HEK293 (cell line): ENCODE measurements around the gene MRPL39.

Experiments
- GLI4 ChIP-seq: fragments of 450-650 bp; formaldehyde crosslinking; IDR thresholded peaks from 2 replicates; pipeline ENCODE4 v1.5.1; 2016; ENCODE audit warnings: missing biosample characterization, missing genetic modification characterization
- HOXC10 ChIP-seq: sonication (generic); formaldehyde crosslinking; IDR thresholded peaks from 2 replicates; pipeline ENCODE4 v1.8.1; 2023; ENCODE audit warnings: mild to moderate bottlenecking, missing genetic modification reagents
- KLF7 ChIP-seq: fragments of 450-650 bp; formaldehyde crosslinking; IDR thresholded peaks from 2 replicates; pipeline ENCODE4 v1.5.1; 2016; ENCODE audit warnings: missing biosample characterization, missing genetic modification characterization, borderline replicate concordance
- PRDM10 ChIP-seq: fragments of 450-650 bp; formaldehyde crosslinking; IDR thresholded peaks from 2 replicates; pipeline ENCODE4 v1.5.1; 2016; ENCODE audit warnings: missing biosample characterization, missing genetic modification characterization
- RBAK ChIP-seq: fragments of 450-650 bp; formaldehyde crosslinking; IDR thresholded peaks from 2 replicates; pipeline ENCODE4 v1.5.1; 2016; ENCODE audit warnings: missing biosample characterization, missing genetic modification characterization
- SALL2 ChIP-seq: fragments of 450-650 bp; formaldehyde crosslinking; IDR thresholded peaks from 2 replicates; pipeline ENCODE4 v1.5.0; 2017; ENCODE audit warnings: missing biosample characterization, mild to moderate bottlenecking, missing genetic modification characterization, borderline replicate concordance
- SETDB1 ChIP-seq: IDR thresholded peaks from one replicate; pipeline ENCODE4 v1.6.1; 2017; ENCODE audit warnings: mild to moderate bottlenecking, low read length, moderate library complexity, mixed read lengths; ENCODE audit not compliant: insufficient read length
- TCF7L2 ChIP-seq: IDR thresholded peaks from 2 replicates; pipeline ENCODE4 v1.6.1; 2011; ENCODE audit warnings: low read depth, mild to moderate bottlenecking, inconsistent platforms, low read length, moderate library complexity, borderline replicate concordance
- YY1 ChIP-seq: fragments of 450-650 bp; formaldehyde crosslinking; IDR thresholded peaks from 2 replicates; pipeline ENCODE4 v1.5.1; 2018; ENCODE audit warnings: missing biosample characterization, missing genetic modification characterization
- ZBTB1 ChIP-seq: fragments of 450-650 bp; formaldehyde crosslinking; IDR thresholded peaks from 2 replicates; pipeline ENCODE4 v1.5.1; 2016; ENCODE audit warnings: missing biosample characterization, missing genetic modification characterization
- ZBTB7A ChIP-seq: fragments of 450-650 bp; formaldehyde crosslinking; IDR thresholded peaks from 2 replicates; pipeline ENCODE4 v1.5.1; 2016; ENCODE audit warnings: low read depth, missing biosample characterization, missing genetic modification characterization
- ZFHX2 ChIP-seq: fragments of 450-650 bp; formaldehyde crosslinking; conservative IDR thresholded peaks from 2 replicates; pipeline ENCODE4 v1.5.1; 2016; ENCODE audit warnings: missing biosample characterization, missing genetic modification characterization
- ZIC2 ChIP-seq: fragments of 450-650 bp; formaldehyde crosslinking; IDR thresholded peaks from 2 replicates; pipeline ENCODE4 v1.5.1; 2016; ENCODE audit warnings: missing biosample characterization, missing genetic modification characterization
- ZNF132 ChIP-seq: fragments of 450-650 bp; formaldehyde crosslinking; IDR thresholded peaks from 2 replicates; pipeline ENCODE4 v1.5.1; 2017; ENCODE audit warnings: missing biosample characterization, missing genetic modification characterization, borderline replicate concordance
- ZNF133 ChIP-seq: fragments of 450-650 bp; formaldehyde crosslinking; IDR thresholded peaks from 2 replicates; pipeline ENCODE4 v1.5.1; 2016; ENCODE audit warnings: missing biosample characterization, missing genetic modification characterization
- ZNF16 ChIP-seq: fragments of 450-650 bp; formaldehyde crosslinking; IDR thresholded peaks from 2 replicates; pipeline ENCODE4 v1.5.1; 2016; ENCODE audit warnings: low read depth, missing biosample characterization, missing genetic modification characterization
- ZNF174 ChIP-seq: fragments of 450-650 bp; formaldehyde crosslinking; IDR thresholded peaks from 2 replicates; pipeline ENCODE4 v1.5.0; 2017; ENCODE audit warnings: missing biosample characterization, mild to moderate bottlenecking, missing genetic modification characterization
- ZNF184 ChIP-seq: fragments of 450-650 bp; IDR thresholded peaks from 2 replicates; pipeline ENCODE4 v1.5.1; 2018; ENCODE audit warnings: missing biosample characterization, mild to moderate bottlenecking, missing genetic modification characterization
- ZNF19 ChIP-seq: fragments of 450-650 bp; formaldehyde crosslinking; IDR thresholded peaks from 2 replicates; pipeline ENCODE4; 2016; ENCODE audit warnings: missing biosample characterization, missing genetic modification characterization, low read depth
- ZNF223 ChIP-seq: fragments of 450-650 bp; formaldehyde crosslinking; IDR thresholded peaks from 2 replicates; pipeline ENCODE4 v1.5.1; 2016; ENCODE audit warnings: missing biosample characterization, missing genetic modification characterization
- ZNF24 ChIP-seq: fragments of 450-650 bp; formaldehyde crosslinking; IDR thresholded peaks from 2 replicates; pipeline ENCODE4 v1.5.1; 2016; ENCODE audit warnings: missing biosample characterization, missing genetic modification characterization
- ZNF280C ChIP-seq: fragments of 450-650 bp; formaldehyde crosslinking; IDR thresholded peaks from 2 replicates; pipeline ENCODE4 v1.5.1; 2016; ENCODE audit warnings: missing biosample characterization, missing genetic modification characterization
- ZNF302 ChIP-seq: fragments of 450-650 bp; formaldehyde crosslinking; IDR thresholded peaks from 2 replicates; pipeline ENCODE4 v1.5.1; 2016; ENCODE audit warnings: missing biosample characterization, missing genetic modification characterization, low read depth
- ZNF37A ChIP-seq: fragments of 450-650 bp; IDR thresholded peaks from 2 replicates; pipeline ENCODE4 v1.5.1; 2018; ENCODE audit warnings: missing biosample characterization, missing genetic modification characterization
- ZNF423 ChIP-seq: fragments of 450-650 bp; formaldehyde crosslinking; IDR thresholded peaks from 2 replicates; pipeline ENCODE4 v1.5.1; 2016; ENCODE audit warnings: missing biosample characterization, missing genetic modification characterization
- ZNF513 ChIP-seq: fragments of 450-650 bp; IDR thresholded peaks from 2 replicates; pipeline ENCODE4 v1.5.1; 2018; ENCODE audit warnings: missing biosample characterization, missing genetic modification characterization
- ZNF529 ChIP-seq: fragments of 450-650 bp; formaldehyde crosslinking; IDR thresholded peaks from 2 replicates; pipeline ENCODE4 v1.5.1; 2017; ENCODE audit warnings: missing genetic modification characterization, missing biosample characterization; ENCODE audit not compliant: insufficient replicate concordance
- ZNF555 ChIP-seq: fragments of 450-650 bp; formaldehyde crosslinking; conservative IDR thresholded peaks from 2 replicates; pipeline ENCODE4 v1.5.1; 2017; ENCODE audit warnings: missing biosample characterization, mild to moderate bottlenecking, missing genetic modification characterization, inconsistent platforms
- ZNF580 ChIP-seq: fragments of 450-650 bp; formaldehyde crosslinking; IDR thresholded peaks from 2 replicates; pipeline ENCODE4 v1.5.1; 2016; ENCODE audit warnings: missing biosample characterization, missing genetic modification characterization
- ZNF624 ChIP-seq: fragments of 450-650 bp; formaldehyde crosslinking; IDR thresholded peaks from 2 replicates; pipeline ENCODE4 v1.5.1; 2017; ENCODE audit warnings: missing biosample characterization, missing genetic modification characterization
- ZNF792 ChIP-seq: fragments of 450-650 bp; formaldehyde crosslinking; IDR thresholded peaks from 2 replicates; pipeline ENCODE4 v1.5.1; 2016; ENCODE audit warnings: missing biosample characterization, missing genetic modification characterization
- ZNF837 ChIP-seq: fragments of 450-650 bp; formaldehyde crosslinking; IDR thresholded peaks from 2 replicates; pipeline ENCODE4 v1.5.1; 2016; ENCODE audit warnings: missing biosample characterization, missing genetic modification characterization
- ZSCAN23 ChIP-seq: fragments of 450-650 bp; formaldehyde crosslinking; IDR thresholded peaks from 2 replicates; pipeline ENCODE4 v1.5.1; 2016; ENCODE audit warnings: missing biosample characterization, missing genetic modification characterization

MRPL39 gene

GRCh38 chr21:25607151-25608043, at the start of gene MRPL39 (continued):
- TF ChIP-seq ZIC2 (tag by site-specific recombination) (peak; percentile 51), PRDM10 (peak; percentile 72), ZNF529 (tag by site-specific recombination) (no peak), ZNF837 (tag by site-specific recombination) (no peak), ZNF423 (no peak), ZSCAN23 (tag by site-specific recombination) (peak; percentile 98), ZNF19 (no peak), SETDB1 (no peak), ZBTB1 (tag by site-specific recombination) (peak; percentile 48; the same call in 1 of the 2 replicates), ZNF302 (tag by site-specific recombination) (no peak), ZNF133 (tag by site-specific recombination) (no peak), ZBTB7A (tag by site-specific recombination) (peak; percentile 95), ZNF555 (tag by site-specific recombination) (no peak), ZNF174 (tag by site-specific recombination) (no peak), ZNF37A (tag by site-specific recombination) (no peak), ZNF16 (tag by site-specific recombination) (no peak), ZNF184 (tag by site-specific recombination) (peak; percentile 36; the same call in 1 of the 2 replicates), ZNF624 (tag by site-specific recombination) (0 out of 2 replicates have a peak, but pooled peaks have one; percentile 60), KLF7 (tag by site-specific recombination) (peak; percentile 99), GLI4 (peak; percentile 97), TCF7L2 (no peak), ZNF223 (no peak), RBAK (tag by site-specific recombination) (no peak), YY1 (tag by site-specific recombination) (peak; percentile 97), ZNF580 (tag by site-specific recombination) (peak; percentile 93), ZNF24 (tag by site-specific recombination) (peak; percentile 94), ZNF132 (no peak), ZFHX2 (peak; percentile 77), ZNF280C (no peak), SALL2 (tag by site-specific recombination) (no peak), HOXC10 (CRISPR knock-in tag) (no peak; the same call in 1 of the 2 replicates), ZNF792 (tag by site-specific recombination) (no peak), ZNF513 (no peak)
